Measurements from ENCODE around the gene CHD5. TPM values are rescaled to one million over a fixed set of nuclear protein-coding genes. Genes with fewer than 3 reads are reported as not detected.

Gene CHD5
- polyA plus RNA-seq, 1 experiment: 0.02 TPM

- Histone ChIP-seq H3K9me3 (ENCODE audit: control insufficient read depth, insufficient read depth, low read length) (no peaks in the 10 kb centered on the region), H3K27me3 (ENCODE audit: control insufficient read depth, insufficient read depth, low read length) (peaks cover 12% of the 10 kb centered on the region), H3K4me3 (ENCODE audit: low read depth, low read length) (no peak overlapping the region), H3K27ac (ENCODE audit: low read depth, low read length) (no peak overlapping the region)
- ChIA-PET CTCF (no interaction called here), POLR2A (no interaction called here)
- no peak for TF ChIP-seq CTCF (IDR thresholded peaks at IDR 0.05; ENCODE audit: low read depth, low read length)
- DNase-seq (ENCODE audit: low read depth, low spot score): no peak
Observed at GRCh38 chr1:6142036-6142621, 38.0 kb downstream of the CHD5 start.

- ChIA-PET CTCF (no interaction called here), POLR2A (no interaction called here)
- TF ChIP-seq CTCF (IDR thresholded peaks at IDR 0.05; ENCODE audit: low read depth, low read length): no peak
- Histone ChIP-seq H3K9me3 (ENCODE audit: control insufficient read depth, insufficient read depth, low read length) (no peaks in the 10 kb centered on the region), H3K4me3 (ENCODE audit: low read depth, low read length) (no peak overlapping the region), H3K27me3 (ENCODE audit: control insufficient read depth, insufficient read depth, low read length) (peaks cover 12% of the 10 kb centered on the region), H3K27ac (ENCODE audit: low read depth, low read length) (no peak overlapping the region)
- DNase-seq (ENCODE audit: low read depth, low spot score): no peak
Observed at GRCh38 chr1:6141592-6141991, 38.5 kb downstream of the CHD5 start.

GRCh38 chr1:6140413-6140812 is 39.7 kb downstream of the CHD5 start:
- TF ChIP-seq CTCF (IDR thresholded peaks at IDR 0.05; ENCODE audit: low read depth, low read length): no peak
- ChIA-PET POLR2A (no interaction called here), CTCF (no interaction called here)
- H3K27ac ChIP-seq (ENCODE audit: low read depth, low read length): no peak overlapping the region
- H3K4me3 ChIP-seq (ENCODE audit: low read depth, low read length): no peak overlapping the region
- DNase-seq (ENCODE audit: low read depth, low spot score): no peak
- no peaks in the 10 kb centered on the region for H3K9me3 ChIP-seq (ENCODE audit: control insufficient read depth, insufficient read depth, low read length)
- H3K27me3 ChIP-seq (ENCODE audit: control insufficient read depth, insufficient read depth, low read length): peaks cover 10% of the 10 kb centered on the region

- ChIA-PET POLR2A (no interaction called here), CTCF (no interaction called here)
- H3K4me3 ChIP-seq (ENCODE audit: low read depth, low read length): no peak overlapping the region
- peaks cover 6% of the 10 kb centered on the region; the same call in 1 of the 2 replicates for H3K9me3 ChIP-seq (ENCODE audit: control insufficient read depth, insufficient read depth, low read length)
- TF ChIP-seq CTCF (IDR thresholded peaks at IDR 0.05; ENCODE audit: low read depth, low read length): no peak
- no peak for DNase-seq (ENCODE audit: low read depth, low spot score)
- peaks cover 4% of the 10 kb centered on the region for H3K27me3 ChIP-seq (ENCODE audit: control insufficient read depth, insufficient read depth, low read length)
- no peak overlapping the region for H3K27ac ChIP-seq (ENCODE audit: low read depth, low read length)
Observed at GRCh38 chr1:6137758-6138157, 42.4 kb downstream of the CHD5 start.

GRCh38 chr1:6136516-6137220 is 43.5 kb downstream of the CHD5 start:
- DNase-seq (ENCODE audit: low read depth, low spot score): no peak
- Histone ChIP-seq H3K27me3 (ENCODE audit: control insufficient read depth, insufficient read depth, low read length) (peaks cover 4% of the 10 kb centered on the region), H3K27ac (ENCODE audit: low read depth, low read length) (no peak overlapping the region), H3K4me3 (ENCODE audit: low read depth, low read length) (no peak overlapping the region), H3K9me3 (ENCODE audit: control insufficient read depth, insufficient read depth, low read length) (peaks cover 11% of the 10 kb centered on the region; the same call in 1 of the 2 replicates)
- CTCF ChIA-PET: no interaction called here
- POLR2A ChIA-PET: no interaction called here
- no peak for TF ChIP-seq CTCF (IDR thresholded peaks at IDR 0.05; ENCODE audit: low read depth, low read length)

Data from AG04450 (cell line).